GM12878 (cell line): ENCODE data around the gene XPO1. TPM values are rescaled to one million over a fixed set of nuclear protein-coding genes. Genes with fewer than 3 reads are reported as not detected.

Experiments
- ATAC-seq: fragments of 200-7000 bp; cut with Tn5 transposase; 3 replicates; pipeline ENCODE4 v1.9.1; 2020; ENCODE audit warnings: mild to moderate bottlenecking, moderate library complexity
- BruUV-seq: library from RNA; stranded (reverse); fragments of 400-500 nt; replicated peaks from 2 replicates; lab custom pipeline; 2021; lab: Mats Ljungman, UMichigan
- CTCF ChIA-PET: fragments of 300-600 bp; sonication (Branson Sonifier 250); formaldehyde crosslinking; extraction: SDS; loops from one replicate; lab custom pipeline; 2021; ENCODE audit warnings: inconsistent platforms; lab: Yijun Ruan, JAX
- POLR2A ChIA-PET: fragments of 350-600 bp; formaldehyde crosslinking; extraction: SDS; loops from one replicate; lab custom pipeline; 2021; ENCODE audit warnings: inconsistent platforms; lab: Charles Lee
- RAD21 ChIA-PET: fragments of 300-600 bp; sonication (Branson Sonifier 250); formaldehyde crosslinking; loops from one replicate; lab custom pipeline; 2023; ENCODE audit warnings: antibody characterized with exemption; ENCODE audit not compliant: unreplicated experiment; lab: Charles Lee
- SMC1A ChIA-PET: fragments of 300-600 bp; sonication (Branson Sonifier 250); formaldehyde crosslinking; loops from one replicate; lab custom pipeline; 2023; ENCODE audit not compliant: unreplicated experiment, uncharacterized antibody; lab: Charles Lee
- DNase-seq: peaks from one replicate; pipeline ENCODE4 v3.0.0-alpha.2; 2011; ENCODE audit warnings: low read depth, low spot score
- FAIRE-seq: peaks from 3 replicates; lab custom pipeline; 2011; peaks lifted over from hg19 to GRCh38; lab: Jason Lieb, UNC
- H2AFZ ChIP-seq: 2 replicates; pipeline ENCODE4 v1.6.0; 2011; ENCODE audit warnings: low read depth, low read length, control low read depth; ENCODE audit not compliant: control insufficient read depth
- H3K27ac ChIP-seq: 2 replicates; pipeline ENCODE4 v1.5.1; 2011; ENCODE audit warnings: control low read depth; ENCODE audit not compliant: control insufficient read depth, insufficient read depth
- H3K27me3 ChIP-seq, 2 experiments: replicated peaks in 1 of 2; 2 replicates each; pipeline versions ENCODE4 v1.6.0 to v1.6.1; 2011; ENCODE audit warnings: low read length in 1 of 2; ENCODE audit not compliant: control insufficient read depth in 2 of 2, insufficient read depth in 2 of 2
- H3K36me3 ChIP-seq, 2 experiments: 2 replicates each; pipeline ENCODE4 v1.5.1; 2011; ENCODE audit warnings: low read length in 1 of 2; ENCODE audit not compliant: control insufficient read depth in 2 of 2, insufficient read depth in 2 of 2
- H3K4me1 ChIP-seq: 2 replicates; pipeline ENCODE4 v1.6.1; 2011; ENCODE audit warnings: mild to moderate bottlenecking, low read length, moderate library complexity, mixed read lengths; ENCODE audit not compliant: control insufficient read depth, insufficient read depth
- H3K4me2 ChIP-seq: 2 replicates; pipeline ENCODE4 v1.6.0; 2011; ENCODE audit warnings: control low read depth; ENCODE audit not compliant: control insufficient read depth, insufficient read depth
- H3K4me3 ChIP-seq: fragments of 200-600 bp; sonication (generic); 2 replicates; pipeline ENCODE4 v1.5.1; 2016
- H3K79me2 ChIP-seq: 2 replicates; pipeline ENCODE4 v1.6.0; 2011; ENCODE audit warnings: low read length; ENCODE audit not compliant: control insufficient read depth, insufficient read depth
- H3K9ac ChIP-seq: 2 replicates; pipeline ENCODE4 v1.8.0; 2011; ENCODE audit warnings: low read length, control low read depth, mixed read lengths; ENCODE audit not compliant: control insufficient read depth, insufficient read depth
- H3K9me3 ChIP-seq: replicated peaks from 3 replicates; pipeline ENCODE4 v1.5.1; 2011; ENCODE audit warnings: mild to moderate bottlenecking, low read length; ENCODE audit not compliant: control insufficient read depth, insufficient read depth
- H4K20me1 ChIP-seq: 2 replicates; pipeline ENCODE4 v1.6.0; 2011; ENCODE audit not compliant: control insufficient read depth, insufficient read depth
- NBN ChIP-seq: fragments of 450-650 bp; IDR thresholded peaks from 2 replicates; pipeline ENCODE4 v1.6.1; 2016
- WGBS: methylation state at CpG from one replicate; pipeline ENCODE4 v1.1.6; 2016; ENCODE audit warnings: low lambda C conversion rate; ENCODE audit not compliant: insufficient replicate concordance, insufficient coverage; ENCODE audit errors: missing lambda C conversion rate; 5-methylcytosine and 5-hydroxymethylcytosine counted together
- in situ Hi-C: fragments of 300-500 bp; cut with MboI; formaldehyde crosslinking; loops from 9 replicates; pipeline ENCODE4 v1.14.3; 2018; ENCODE audit warnings: mixed read lengths
- intact Hi-C: fragments of 100-400 bp; cut with micrococcal nuclease; formaldehyde crosslinking; loops from one replicate; pipeline ENCODE4 v1.14.2; 2022; ENCODE audit not compliant: unreplicated experiment
- polyA plus RNA-seq, 11 experiments: library from polyadenylated mRNA; depleted of rRNA in 4 of 11; unstranded in 6 of 11; stranded (reverse) in 5 of 11; fragments of >200 nt; fragmentation: Nextera tagmentation in 4 of 11; fragmentation: Illumina TruSeq in 1 of 11; extraction: Ambion mirVana in 4 of 11; extraction: Trizol in 1 of 11; gene quantifications; 1 replicate in 1 of 11; 2 replicates in 10 of 11; pipeline versions ENCODE4 v1.2.1 to v1.2.3, GENCODE V29; 2011 to 2016; ENCODE audit warnings: inconsistent platforms in 2 of 11, missing spikeins in 2 of 11, low read depth in 1 of 11
- total RNA-seq, 4 experiments: library from RNA; depleted of rRNA in 3 of 4; stranded (reverse); fragments of >200 nt in 3 of 4; fragmentation: Illumina TruSeq in 1 of 4; extraction: Trizol in 1 of 4; gene quantifications; 2 replicates each; pipeline versions ENCODE4 v1.2.1 to v1.2.3, GENCODE V29; 2013 to 2021
- TF ChIP-seq, protein P1 (sequence below): fragments of 450-650 bp; IDR thresholded peaks from 2 replicates; pipeline ENCODE4 v1.6.1; 2016; ENCODE audit warnings: mild to moderate bottlenecking, moderate library complexity, borderline replicate concordance

The XPO1 gene
- total and polyA plus RNA-seq, 10 of the 15 experiments (the other 5 are each of a cell fraction or from before 2014, with no cell fraction given): 57.3 to 216 (median 153) TPM

GRCh38 chr2:61581716-61582115 lies 43.6 kb upstream of the XPO1 start:
- Histone ChIP-seq H3K27ac (0 out of 2 replicates have a peak overlapping the region, but pooled peaks have one; percentile 19), H4K20me1 (no peaks in the 10 kb centered on the region), H3K4me1 (peaks cover 7% of the 10 kb centered on the region; the same call in 1 of the 2 replicates), H3K36me3 (no peaks in the 10 kb centered on the region), H2AFZ (peak overlapping the region; percentile 92; the same call in 1 of the 2 replicates), H3K4me3 (no peak overlapping the region), H3K4me2 (no peak overlapping the region), H3K9ac (no peak overlapping the region), H3K27me3 (no peaks in the 10 kb centered on the region), H3K9me3 (no peaks in the 10 kb centered on the region), H3K79me2 (no peaks in the 10 kb centered on the region)
- CTCF ChIA-PET: no interaction called here
- RAD21 ChIA-PET: interaction anchor here (1.5 kb wide), 1 partner anchor 43 kb away, joined by 6 read pairs; no protein-coding TSS in a partner anchor
- SMC1A ChIA-PET: interaction anchor here (1.0 to 1.3 kb wide), 2 partner anchors 14 to 48 kb away, joined by 3 to 4 read pairs; no protein-coding TSS in a partner anchor
- no TSS peak for BruUV-seq
- no peak for TF ChIP-seq NBN
- TF ChIP-seq, protein P1, sequence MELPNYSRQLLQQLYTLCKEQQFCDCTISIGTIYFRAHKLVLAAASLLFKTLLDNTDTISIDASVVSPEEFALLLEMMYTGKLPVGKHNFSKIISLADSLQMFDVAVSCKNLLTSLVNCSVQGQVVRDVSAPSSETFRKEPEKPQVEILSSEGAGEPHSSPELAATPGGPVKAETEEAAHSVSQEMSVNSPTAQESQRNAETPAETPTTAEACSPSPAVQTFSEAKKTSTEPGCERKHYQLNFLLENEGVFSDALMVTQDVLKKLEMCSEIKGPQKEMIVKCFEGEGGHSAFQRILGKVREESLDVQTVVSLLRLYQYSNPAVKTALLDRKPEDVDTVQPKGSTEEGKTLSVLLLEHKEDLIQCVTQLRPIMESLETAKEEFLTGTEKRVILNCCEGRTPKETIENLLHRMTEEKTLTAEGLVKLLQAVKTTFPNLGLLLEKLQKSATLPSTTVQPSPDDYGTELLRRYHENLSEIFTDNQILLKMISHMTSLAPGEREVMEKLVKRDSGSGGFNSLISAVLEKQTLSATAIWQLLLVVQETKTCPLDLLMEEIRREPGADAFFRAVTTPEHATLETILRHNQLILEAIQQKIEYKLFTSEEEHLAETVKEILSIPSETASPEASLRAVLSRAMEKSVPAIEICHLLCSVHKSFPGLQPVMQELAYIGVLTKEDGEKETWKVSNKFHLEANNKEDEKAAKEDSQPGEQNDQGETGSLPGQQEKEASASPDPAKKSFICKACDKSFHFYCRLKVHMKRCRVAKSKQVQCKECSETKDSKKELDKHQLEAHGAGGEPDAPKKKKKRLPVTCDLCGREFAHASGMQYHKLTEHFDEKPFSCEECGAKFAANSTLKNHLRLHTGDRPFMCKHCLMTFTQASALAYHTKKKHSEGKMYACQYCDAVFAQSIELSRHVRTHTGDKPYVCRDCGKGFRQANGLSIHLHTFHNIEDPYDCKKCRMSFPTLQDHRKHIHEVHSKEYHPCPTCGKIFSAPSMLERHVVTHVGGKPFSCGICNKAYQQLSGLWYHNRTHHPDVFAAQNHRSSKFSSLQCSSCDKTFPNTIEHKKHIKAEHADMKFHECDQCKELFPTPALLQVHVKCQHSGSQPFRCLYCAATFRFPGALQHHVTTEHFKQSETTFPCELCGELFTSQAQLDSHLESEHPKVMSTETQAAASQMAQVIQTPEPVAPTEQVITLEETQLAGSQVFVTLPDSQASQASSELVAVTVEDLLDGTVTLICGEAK: peak; percentile 62; the same call in 1 of the 2 replicates
- DNase-seq (no peak), ATAC-seq (no peak), FAIRE-seq (no peak)
- 43% methylated on average over 1 of the region's 1 CpG for WGBS
- intact Hi-C loops: no loop called here
- POLR2A ChIA-PET: interaction anchor here (0.7 kb wide), 1 partner anchor 44 kb away, joined by 3 read pairs; the partner anchor contains the start of gene XPO1
- in situ Hi-C loops: no loop called here
